Measurements from ENCODE around the gene LY6G5C.
A peak's percentile ranks its signal among the peaks of the same experiment; 100 is the strongest.

The LY6G5C gene

DNA sequence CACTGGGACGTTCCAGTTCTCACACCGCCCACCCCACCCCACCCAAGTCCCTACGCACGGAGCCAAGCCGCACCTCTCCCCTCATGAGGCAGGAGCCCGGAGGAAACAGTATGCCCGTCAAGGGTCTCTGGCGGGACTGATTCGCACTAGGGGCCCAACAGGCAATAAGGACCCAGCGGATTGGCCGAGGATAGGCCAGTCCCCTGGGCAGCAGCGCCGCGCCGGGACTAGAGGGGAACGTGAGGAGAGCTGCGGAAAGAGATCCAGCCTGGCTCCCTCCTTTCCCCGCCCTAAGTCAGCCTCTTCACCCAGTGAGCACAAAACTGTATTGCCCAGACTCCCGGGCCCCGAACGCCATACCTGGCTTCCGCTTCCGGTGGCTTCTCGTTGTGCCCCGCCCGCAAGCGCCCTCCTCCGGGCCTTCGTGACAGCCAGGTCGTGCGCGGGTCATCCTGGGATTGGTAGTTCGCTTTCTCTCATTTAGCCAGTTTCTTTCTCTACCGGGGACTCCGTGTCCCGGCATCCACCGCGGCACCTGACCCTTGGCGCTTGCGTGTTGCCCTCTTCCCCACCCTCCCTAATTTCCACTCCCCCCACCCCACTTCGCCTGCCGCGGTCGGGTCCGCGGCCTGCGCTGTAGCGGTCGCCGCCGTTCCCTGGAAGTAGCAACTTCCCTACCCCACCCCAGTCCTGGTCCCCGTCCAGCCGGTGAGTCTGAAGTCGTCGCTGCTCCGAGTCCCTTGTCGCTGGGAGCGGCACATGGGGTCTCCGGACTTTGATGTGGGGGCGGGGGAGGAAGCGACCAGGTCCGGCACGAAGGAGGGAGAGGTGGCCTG lies 15.1 kb downstream of the LY6G5C start, which contains the start of gene CSNK2B:
TSS of gene CSNK2B (plus strand) at position 580 of the 836 bp plus-strand sequence. CDS start 752 bp downstream, outside the sequence.
- peak; percentile 95 for DNase-seq (ENCODE audit: low read depth)
- TF ChIP-seq, protein P1, sequence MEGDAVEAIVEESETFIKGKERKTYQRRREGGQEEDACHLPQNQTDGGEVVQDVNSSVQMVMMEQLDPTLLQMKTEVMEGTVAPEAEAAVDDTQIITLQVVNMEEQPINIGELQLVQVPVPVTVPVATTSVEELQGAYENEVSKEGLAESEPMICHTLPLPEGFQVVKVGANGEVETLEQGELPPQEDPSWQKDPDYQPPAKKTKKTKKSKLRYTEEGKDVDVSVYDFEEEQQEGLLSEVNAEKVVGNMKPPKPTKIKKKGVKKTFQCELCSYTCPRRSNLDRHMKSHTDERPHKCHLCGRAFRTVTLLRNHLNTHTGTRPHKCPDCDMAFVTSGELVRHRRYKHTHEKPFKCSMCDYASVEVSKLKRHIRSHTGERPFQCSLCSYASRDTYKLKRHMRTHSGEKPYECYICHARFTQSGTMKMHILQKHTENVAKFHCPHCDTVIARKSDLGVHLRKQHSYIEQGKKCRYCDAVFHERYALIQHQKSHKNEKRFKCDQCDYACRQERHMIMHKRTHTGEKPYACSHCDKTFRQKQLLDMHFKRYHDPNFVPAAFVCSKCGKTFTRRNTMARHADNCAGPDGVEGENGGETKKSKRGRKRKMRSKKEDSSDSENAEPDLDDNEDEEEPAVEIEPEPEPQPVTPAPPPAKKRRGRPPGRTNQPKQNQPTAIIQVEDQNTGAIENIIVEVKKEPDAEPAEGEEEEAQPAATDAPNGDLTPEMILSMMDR (IDR thresholded peaks at IDR 0.05; ENCODE audit: low read depth, low read length, missing control alignments): peak; percentile 10

DNA sequence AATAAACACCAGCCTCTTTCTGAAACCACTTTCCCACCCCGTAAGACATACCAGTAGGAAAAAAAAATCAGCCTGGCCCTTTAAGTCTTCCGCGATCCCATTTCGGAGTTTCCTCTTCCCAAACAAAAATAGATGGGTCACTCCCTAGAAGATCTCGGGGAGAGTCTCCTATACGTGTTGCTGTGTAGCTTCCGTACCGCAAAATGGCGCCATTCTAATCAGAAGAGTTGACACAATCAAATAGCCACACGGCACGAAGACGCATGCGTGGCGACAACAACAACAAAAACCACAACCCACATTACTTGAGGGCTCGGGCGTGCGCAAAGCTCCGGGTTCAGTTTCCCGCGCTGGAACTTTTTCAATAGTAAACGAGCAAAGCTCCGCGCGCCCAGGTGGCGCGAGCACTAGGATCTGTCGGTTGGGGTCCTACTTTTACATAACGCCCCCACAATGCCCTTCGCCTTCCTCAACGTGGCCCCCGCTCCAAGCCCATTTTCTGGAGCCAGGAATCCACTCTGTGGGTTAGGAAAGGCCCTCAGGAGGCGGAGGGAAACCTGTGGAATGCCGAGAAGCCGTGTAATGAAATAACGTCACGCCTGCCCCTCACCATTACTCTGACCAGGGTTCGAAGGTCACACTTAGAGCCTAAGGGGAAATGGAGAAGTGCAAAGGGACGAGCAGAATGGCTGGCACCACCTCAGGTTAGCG lies 15.9 kb downstream of the LY6G5C start, which contains the start of gene GPANK1:
TSS of gene GPANK1 (minus strand) at position 208 of the 711 bp plus-strand sequence. CDS start 519 bp downstream, outside the sequence.
- TF ChIP-seq, protein P1 (IDR thresholded peaks at IDR 0.05; ENCODE audit: low read depth, low read length, missing control alignments): no peak
- H3K4me3 ChIP-seq (ENCODE audit: low read depth, low read length): peak within 1 kb of the TSS; percentile 90
- peak; percentile 92 for DNase-seq (ENCODE audit: low read depth)

More for the DNA sequence above, 15.1 kb downstream of the LY6G5C start, which contains the start of gene CSNK2B:
- H3K4me3 ChIP-seq (ENCODE audit: low read depth, low read length): peak within 1 kb of the TSS; percentile 90

DNA sequence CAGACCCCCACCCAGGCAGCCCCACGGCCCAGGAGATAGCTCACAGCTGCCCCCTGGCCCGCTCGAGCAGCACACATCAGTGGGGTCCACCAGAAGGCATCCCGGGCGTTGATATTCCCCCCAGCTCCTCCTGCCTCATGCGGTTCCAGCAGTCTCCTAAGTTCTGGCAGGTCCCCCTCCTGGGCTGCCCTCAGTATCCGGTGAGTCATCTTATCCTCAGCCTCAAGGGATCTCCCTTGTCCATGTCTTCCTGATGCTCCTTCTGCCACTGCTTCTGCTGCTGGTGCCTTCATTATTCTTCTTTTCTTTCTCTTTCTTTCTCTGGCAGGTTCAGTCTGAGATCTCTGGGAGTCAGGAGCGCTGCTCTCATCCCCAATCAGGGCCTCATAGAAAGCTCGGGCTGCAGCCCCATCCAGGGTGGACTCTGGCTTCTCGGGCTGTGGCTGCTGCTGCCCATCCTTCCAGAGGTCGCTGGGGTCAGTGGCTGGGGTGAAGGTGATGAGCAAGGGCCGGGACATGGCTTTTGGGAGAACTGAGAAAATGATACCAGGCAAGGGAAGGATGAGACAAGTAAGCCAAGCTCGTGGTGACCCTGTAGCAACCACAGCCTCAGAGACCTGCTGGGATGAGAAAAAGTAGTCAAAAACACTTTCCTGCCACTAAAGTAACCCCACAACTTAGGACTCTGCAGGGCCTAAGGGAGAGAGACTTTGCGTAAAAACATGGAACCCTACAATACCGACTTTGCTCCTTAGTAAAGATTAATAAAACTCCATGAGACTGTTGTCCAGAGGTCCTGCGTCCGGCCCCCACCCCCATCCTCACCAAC lies 16.7 kb downstream of the LY6G5C start:
- TF ChIP-seq, protein P1 (IDR thresholded peaks at IDR 0.05; ENCODE audit: low read depth, low read length, missing control alignments): no peak
- DNase-seq (ENCODE audit: low read depth): no peak

DNA sequence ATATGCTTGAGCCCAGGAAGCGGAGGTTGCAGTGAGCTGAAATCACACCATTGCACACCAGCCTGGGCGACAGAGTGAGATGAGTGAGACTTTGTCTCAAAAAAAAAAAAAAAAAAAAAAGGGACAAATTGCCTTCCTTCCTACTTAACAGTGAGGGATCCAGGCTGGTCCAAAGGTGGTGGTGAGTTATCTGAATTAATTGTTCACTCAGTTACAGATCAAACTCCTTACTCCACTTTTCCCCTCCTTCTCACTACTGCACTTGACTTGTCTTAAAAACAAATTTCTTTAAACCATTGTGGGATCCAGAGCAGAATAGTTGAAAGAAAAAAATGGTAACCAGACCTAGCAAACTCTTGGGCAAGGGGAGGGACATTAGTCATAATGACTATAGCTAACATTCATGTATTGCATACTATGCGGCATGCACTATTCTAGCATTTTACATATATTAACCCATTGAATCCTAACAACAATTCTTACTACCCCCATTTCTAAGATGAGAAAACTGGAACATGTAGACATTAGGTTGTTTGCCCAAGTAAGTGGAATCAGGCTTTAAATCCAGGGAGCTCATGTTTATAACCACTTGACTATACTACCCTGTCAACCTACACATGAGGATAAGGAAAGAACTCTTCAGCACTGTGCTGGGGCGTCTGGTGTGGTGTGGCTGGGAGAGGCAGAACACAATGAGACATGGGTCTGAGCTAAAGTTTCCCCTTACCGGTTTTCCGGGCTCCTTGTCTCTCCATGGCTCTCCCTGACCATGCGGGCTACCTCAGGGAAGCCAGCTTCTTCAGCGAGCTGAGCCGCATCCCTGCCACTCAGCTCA lies 17.5 kb downstream of the LY6G5C start:
- DNase-seq (ENCODE audit: low read depth): no peak
- H3K4me3 ChIP-seq (ENCODE audit: low read depth, low read length): peak overlapping the region; percentile 90
- TF ChIP-seq, protein P1 (IDR thresholded peaks at IDR 0.05; ENCODE audit: low read depth, low read length, missing control alignments): no peak

More for the DNA sequence above, 16.7 kb downstream of the LY6G5C start:
- H3K4me3 ChIP-seq (ENCODE audit: low read depth, low read length): peak overlapping the region; percentile 90

DNA sequence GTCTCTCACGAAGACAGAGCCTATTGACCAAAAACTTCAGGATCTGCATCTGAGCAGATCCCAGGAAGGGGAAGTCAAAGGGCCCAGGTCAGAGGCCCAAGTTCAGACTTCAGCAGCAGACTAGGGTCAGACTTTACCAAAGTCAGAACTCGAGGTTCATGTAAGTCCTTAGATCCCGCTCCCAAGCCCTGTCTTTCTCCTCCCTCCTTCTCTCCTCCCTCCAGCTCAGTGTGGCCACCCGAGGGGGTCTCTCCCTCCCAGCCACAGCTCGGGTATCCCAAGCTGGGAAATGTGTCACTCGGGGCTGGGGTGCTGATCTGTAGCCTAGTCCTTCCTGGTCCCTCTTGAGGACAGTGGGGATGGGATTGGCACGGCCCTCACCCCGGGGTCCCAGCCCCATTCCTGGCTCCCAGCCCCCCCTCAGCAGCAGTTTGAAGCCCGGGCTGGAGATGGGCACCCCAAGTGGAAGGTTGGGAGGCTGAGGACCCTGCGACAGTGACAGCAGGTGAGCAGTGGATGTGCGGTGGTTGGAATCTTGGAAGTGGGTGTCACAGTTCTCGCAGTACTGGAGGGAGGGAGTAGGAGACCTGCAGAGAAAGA lies 18.6 kb downstream of the LY6G5C start:
- TF ChIP-seq, protein P1 (IDR thresholded peaks at IDR 0.05; ENCODE audit: low read depth, low read length, missing control alignments): no peak
- DNase-seq (ENCODE audit: low read depth): no peak
- H3K4me3 ChIP-seq (ENCODE audit: low read depth, low read length): no peak overlapping the region
